Stimulated activated memory B cell treated with anti-CD40 and anti-IgM and Interleukin-4, amounts not matched to agents 10 μg/mL and 1 μg/mL and 100 μg/mL, for 72 hours (primary cell): ENCODE measurements around the gene RPL12.

Experiments
- ATAC-seq: fragments of 150-1000 bp; cut with Tn5 transposase; 2 replicates; pipeline ENCODE4 v1.10.0; 2021
- H3K27ac Mint-ChIP-seq: one replicate; pipeline ENCODE4 v1.8.0; 2022; ENCODE audit warnings: mild to moderate bottlenecking, mixed read lengths
- H3K27me3 Mint-ChIP-seq: one replicate; pipeline ENCODE4 v1.8.0; 2022; ENCODE audit warnings: mixed read lengths
- H3K36me3 Mint-ChIP-seq: one replicate; pipeline ENCODE4 v1.8.0; 2022; ENCODE audit warnings: mixed read lengths
- H3K4me1 Mint-ChIP-seq: one replicate; pipeline ENCODE4 v1.8.0; 2022; ENCODE audit warnings: mixed read lengths
- H3K4me3 Mint-ChIP-seq: one replicate; pipeline ENCODE4 v1.8.0; 2022; ENCODE audit warnings: mild to moderate bottlenecking, moderate library complexity, mixed read lengths
- H3K9me3 Mint-ChIP-seq: one replicate; pipeline ENCODE4 v1.8.0; 2022; ENCODE audit warnings: mixed read lengths

RPL12 gene

DNA sequence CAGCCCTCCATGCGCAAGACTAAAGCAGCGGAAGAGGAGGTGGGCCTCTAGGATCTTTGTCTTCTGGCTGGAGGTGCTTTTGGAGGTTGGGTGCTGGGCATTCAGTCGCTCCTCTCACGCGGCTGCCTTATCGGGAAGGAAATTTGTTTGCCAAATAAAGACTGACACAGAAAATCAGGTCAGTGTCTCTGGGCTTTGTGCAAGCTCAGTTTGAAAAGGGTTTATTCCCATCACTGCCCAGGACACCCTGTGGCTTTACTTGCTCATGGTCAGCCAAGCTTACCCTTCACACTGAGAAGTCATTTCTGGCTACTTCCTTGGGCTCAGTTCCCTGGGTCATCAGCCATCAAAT is 43.7 kb downstream of the RPL12 start:
- H3K27me3 Mint-ChIP-seq, result no peaks in the 10 kb centered on the region
- no peaks in the 10 kb centered on the region for H3K9me3 Mint-ChIP-seq
- H3K4me3 Mint-ChIP-seq, result no peak overlapping the region
- peaks cover 6% of the 10 kb centered on the region for H3K36me3 Mint-ChIP-seq
- peaks cover 9% of the 10 kb centered on the region for H3K4me1 Mint-ChIP-seq
- no peak overlapping the region for H3K27ac Mint-ChIP-seq
- ATAC-seq, result no peak

DNA sequence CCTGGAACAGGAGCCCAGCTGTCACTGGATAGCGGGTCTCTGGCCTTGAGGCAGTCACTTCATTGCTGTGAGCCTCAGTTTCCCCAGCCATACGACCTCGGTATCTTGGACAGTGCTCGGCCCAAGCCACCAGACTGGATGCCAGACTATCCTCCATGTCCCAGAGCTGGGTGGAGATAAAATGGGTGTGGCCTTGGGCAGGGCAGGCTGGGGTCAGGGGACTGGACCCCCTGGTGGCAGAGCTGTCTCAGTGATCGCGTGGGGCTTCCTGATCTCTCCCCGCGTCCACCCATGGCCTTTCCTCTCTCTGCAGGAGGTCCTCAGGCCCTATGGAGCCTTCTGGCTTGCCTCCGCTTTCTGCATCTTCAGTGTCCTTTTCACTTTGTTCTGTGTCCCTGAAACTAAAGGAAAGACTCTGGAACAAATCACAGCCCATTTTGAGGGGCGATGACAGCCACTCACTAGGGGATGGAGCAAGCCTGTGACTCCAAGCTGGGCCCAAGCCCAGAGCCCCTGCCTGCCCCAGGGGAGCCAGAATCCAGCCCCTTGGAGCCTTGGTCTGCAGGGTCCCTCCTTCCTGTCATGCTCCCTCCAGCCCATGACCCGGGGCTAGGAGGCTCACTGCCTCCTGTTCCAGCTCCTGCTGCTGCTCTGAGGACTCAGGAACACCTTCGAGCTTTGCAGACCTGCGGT is 44.3 kb downstream of the RPL12 start:
- H3K9me3 Mint-ChIP-seq, result no peaks in the 10 kb centered on the region
- no peak for ATAC-seq
- H3K27ac Mint-ChIP-seq, result no peak overlapping the region
- H3K36me3 Mint-ChIP-seq, result peaks cover 6% of the 10 kb centered on the region
- no peaks in the 10 kb centered on the region for H3K27me3 Mint-ChIP-seq
- peaks cover 9% of the 10 kb centered on the region for H3K4me1 Mint-ChIP-seq
- no peak overlapping the region for H3K4me3 Mint-ChIP-seq

- Mint-ChIP-seq H3K9me3 (no peaks in the 10 kb centered on the region), H3K27me3 (no peaks in the 10 kb centered on the region), H3K36me3 (peaks cover 6% of the 10 kb centered on the region), H3K4me1 (no peaks in the 10 kb centered on the region), H3K4me3 (no peak overlapping the region), H3K27ac (no peak overlapping the region)
- no peak for ATAC-seq
Measured at GRCh38 chr9:127405344-127406125, 45.7 kb downstream of the RPL12 start.

DNA sequence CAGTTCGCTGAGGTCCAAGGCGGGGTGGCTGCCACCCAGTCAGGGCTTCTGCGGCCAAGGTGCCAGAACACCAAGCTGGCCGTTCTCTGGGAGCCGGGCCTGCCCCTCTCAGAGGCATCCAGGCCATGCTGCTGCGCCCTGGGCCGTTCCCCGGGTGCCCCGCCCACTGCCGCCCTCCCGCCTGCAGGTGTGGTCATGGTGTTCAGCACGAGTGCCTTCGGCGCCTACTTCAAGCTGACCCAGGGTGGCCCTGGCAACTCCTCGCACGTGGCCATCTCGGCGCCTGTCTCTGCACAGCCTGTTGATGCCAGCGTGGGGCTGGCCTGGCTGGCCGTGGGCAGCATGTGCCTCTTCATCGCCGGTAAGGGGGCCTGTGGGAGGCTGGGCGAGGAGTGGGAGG is 46.6 kb downstream of the RPL12 start:
- no peaks in the 10 kb centered on the region for H3K4me1 Mint-ChIP-seq
- no peak overlapping the region for H3K4me3 Mint-ChIP-seq
- no peaks in the 10 kb centered on the region for H3K27me3 Mint-ChIP-seq
- peaks cover 10% of the 10 kb centered on the region for H3K36me3 Mint-ChIP-seq
- ATAC-seq, result no peak
- no peak overlapping the region for H3K27ac Mint-ChIP-seq
- H3K9me3 Mint-ChIP-seq, result no peaks in the 10 kb centered on the region

DNA sequence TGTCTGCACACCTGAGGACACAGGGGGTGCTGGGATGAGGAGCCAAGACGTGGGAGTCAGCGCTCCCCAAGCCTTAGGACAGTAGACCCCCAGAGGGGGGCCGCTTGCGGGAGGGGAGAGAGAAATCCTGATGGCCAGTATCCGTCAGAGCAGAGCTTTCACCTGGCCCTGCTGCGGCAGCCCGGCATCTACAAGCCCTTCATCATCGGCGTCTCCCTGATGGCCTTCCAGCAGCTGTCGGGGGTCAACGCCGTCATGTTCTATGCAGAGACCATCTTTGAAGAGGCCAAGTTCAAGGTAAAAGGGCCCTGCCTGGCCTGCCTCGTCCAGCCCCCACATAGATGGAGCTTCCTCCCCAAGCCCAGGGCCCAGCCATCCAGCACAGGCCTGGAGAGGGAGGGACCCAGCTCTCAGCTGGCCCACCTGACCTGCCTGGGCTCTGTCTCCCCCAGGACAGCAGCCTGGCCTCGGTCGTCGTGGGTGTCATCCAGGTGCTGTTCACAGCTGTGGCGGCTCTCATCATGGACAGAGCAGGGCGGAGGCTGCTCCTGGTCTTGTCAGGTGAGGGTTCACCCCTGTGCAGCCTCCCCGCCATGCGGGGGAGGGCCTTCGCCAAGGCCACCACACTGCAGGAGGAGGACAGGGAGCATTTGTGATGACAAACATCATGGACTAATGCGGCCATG is 47.6 kb downstream of the RPL12 start:
- no peaks in the 10 kb centered on the region for H3K27me3 Mint-ChIP-seq
- no peaks in the 10 kb centered on the region for H3K9me3 Mint-ChIP-seq

DNA sequence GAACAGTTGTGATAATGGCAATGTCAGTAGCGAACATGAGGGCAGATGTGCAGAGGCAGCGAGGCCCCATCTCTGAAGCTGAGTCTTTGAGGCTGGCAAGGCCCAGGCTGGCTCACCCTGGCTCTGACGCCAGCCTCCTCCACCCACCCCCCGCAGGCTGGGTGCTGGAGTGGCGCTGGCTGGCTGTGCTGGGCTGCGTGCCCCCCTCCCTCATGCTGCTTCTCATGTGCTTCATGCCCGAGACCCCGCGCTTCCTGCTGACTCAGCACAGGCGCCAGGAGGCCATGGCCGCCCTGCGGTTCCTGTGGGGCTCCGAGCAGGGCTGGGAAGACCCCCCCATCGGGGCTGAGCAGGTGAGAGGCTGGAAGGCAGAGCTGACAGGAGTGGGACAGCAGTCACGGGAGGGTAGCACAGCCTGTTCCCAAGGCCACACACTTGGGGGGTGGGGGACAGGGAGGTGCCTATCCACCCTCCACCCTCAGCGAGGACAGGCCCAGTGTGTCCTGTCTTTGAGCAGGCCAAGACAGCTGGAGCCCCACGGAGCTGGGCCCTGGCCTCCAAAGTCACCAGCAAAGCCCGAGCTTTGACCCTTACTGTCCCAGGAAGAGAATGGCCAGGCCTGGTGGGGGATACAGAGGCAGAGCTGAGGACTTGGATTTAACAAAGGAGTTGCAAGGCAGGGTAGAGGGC is 48.7 kb downstream of the RPL12 start:
- no peaks in the 10 kb centered on the region for H3K9me3 Mint-ChIP-seq
- H3K4me3 Mint-ChIP-seq, result no peak overlapping the region
- peaks cover 10% of the 10 kb centered on the region for H3K36me3 Mint-ChIP-seq
- no peak overlapping the region for H3K27ac Mint-ChIP-seq
- H3K4me1 Mint-ChIP-seq, result peaks cover 10% of the 10 kb centered on the region
- H3K27me3 Mint-ChIP-seq, result no peaks in the 10 kb centered on the region
- no peak for ATAC-seq

More for the DNA sequence above, 47.6 kb downstream of the RPL12 start:
- H3K4me1 Mint-ChIP-seq, result peaks cover 1% of the 10 kb centered on the region
- H3K4me3 Mint-ChIP-seq, result no peak overlapping the region
- ATAC-seq, result no peak
- no peak overlapping the region for H3K27ac Mint-ChIP-seq
- peaks cover 10% of the 10 kb centered on the region for H3K36me3 Mint-ChIP-seq

- Mint-ChIP-seq H3K27ac (no peak overlapping the region), H3K36me3 (peaks cover 4% of the 10 kb centered on the region), H3K4me1 (peaks cover 10% of the 10 kb centered on the region), H3K9me3 (no peaks in the 10 kb centered on the region), H3K4me3 (no peak overlapping the region), H3K27me3 (no peaks in the 10 kb centered on the region)
- ATAC-seq, result no peak
Measured at GRCh38 chr9:127399736-127400269, 51.4 kb downstream of the RPL12 start.

DNA sequence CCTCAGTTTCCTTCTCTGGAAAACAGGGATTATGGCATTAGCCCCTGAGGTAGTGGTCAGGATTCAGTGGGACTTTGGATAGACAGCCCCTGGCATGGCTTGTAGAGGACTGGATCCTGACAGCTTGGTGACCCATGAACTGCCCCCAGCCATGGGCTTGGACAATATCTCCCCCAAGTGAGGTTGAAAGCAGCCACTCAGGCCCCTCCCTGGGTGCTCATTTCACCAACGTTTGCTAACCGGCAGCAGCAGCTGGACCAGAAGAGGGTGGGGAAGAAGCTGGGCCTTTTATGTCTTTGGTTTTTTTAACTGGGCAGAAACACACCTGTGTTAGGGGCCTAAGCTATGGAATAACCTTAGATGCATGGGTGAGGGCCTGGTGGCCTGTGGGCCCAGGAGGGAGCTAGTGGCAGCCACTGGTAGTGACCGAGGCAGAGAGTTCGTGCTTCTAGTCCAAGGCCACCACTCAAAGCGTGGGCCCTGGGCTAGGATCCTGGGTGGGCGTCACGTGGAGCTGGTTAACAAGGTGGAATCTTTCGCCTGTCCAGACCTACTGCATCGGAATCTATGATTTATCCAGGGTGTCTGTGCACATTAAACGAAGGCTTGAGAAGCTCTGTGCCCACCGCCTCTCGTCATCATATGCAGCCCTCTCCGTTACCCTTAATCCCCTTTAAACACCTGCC is 52.3 kb downstream of the RPL12 start:
- Mint-ChIP-seq H3K4me1 (peaks cover 10% of the 10 kb centered on the region), H3K36me3 (peaks cover 4% of the 10 kb centered on the region), H3K9me3 (no peaks in the 10 kb centered on the region), H3K4me3 (peak overlapping the region; percentile 85), H3K27me3 (no peaks in the 10 kb centered on the region), H3K27ac (peak overlapping the region; percentile 61)
- ATAC-seq, result no peak

- H3K27me3 Mint-ChIP-seq, result no peaks in the 10 kb centered on the region
Measured at GRCh38 chr9:127398275-127398647, 52.9 kb downstream of the RPL12 start.

More at GRCh38 chr9:127398275-127398647, 52.9 kb downstream of the RPL12 start:
- Mint-ChIP-seq H3K4me3 (peak overlapping the region; percentile 85), H3K4me1 (peaks cover 10% of the 10 kb centered on the region), H3K9me3 (no peaks in the 10 kb centered on the region), H3K27ac (peak overlapping the region; percentile 61), H3K36me3 (peaks cover 4% of the 10 kb centered on the region)
- no peak for ATAC-seq
